ENCODE measurements around the gene EBNA1BP2. TPM values are rescaled to one million over a fixed set of nuclear protein-coding genes. Genes with fewer than 3 reads are reported as not detected.

EBNA1BP2 gene
- total RNA-seq, 2 experiments from 2014 or later, result 14.8 to 15.1 TPM

DNA sequence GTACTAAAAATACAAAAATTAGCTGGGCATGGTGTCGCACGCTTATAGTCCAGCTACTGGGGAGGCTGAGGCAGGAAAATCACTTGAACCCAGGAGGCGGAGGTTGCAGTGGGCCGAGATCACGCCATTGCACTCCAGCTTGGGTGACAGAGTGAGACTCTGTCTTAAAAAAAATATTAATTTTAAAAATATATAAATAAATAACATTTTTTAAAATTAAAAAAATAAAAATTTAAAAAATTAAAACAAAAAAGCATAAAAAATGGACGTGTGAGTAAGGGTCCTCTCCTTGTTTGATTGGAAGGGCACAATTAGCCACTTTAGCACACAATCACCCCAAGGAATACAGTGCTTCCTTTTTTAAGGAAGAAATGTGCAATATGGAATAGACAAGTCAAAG lies 18.6 kb downstream of the EBNA1BP2 start:
- CTCF ChIA-PET, result no interaction called here
- TF ChIP-seq, protein P1, sequence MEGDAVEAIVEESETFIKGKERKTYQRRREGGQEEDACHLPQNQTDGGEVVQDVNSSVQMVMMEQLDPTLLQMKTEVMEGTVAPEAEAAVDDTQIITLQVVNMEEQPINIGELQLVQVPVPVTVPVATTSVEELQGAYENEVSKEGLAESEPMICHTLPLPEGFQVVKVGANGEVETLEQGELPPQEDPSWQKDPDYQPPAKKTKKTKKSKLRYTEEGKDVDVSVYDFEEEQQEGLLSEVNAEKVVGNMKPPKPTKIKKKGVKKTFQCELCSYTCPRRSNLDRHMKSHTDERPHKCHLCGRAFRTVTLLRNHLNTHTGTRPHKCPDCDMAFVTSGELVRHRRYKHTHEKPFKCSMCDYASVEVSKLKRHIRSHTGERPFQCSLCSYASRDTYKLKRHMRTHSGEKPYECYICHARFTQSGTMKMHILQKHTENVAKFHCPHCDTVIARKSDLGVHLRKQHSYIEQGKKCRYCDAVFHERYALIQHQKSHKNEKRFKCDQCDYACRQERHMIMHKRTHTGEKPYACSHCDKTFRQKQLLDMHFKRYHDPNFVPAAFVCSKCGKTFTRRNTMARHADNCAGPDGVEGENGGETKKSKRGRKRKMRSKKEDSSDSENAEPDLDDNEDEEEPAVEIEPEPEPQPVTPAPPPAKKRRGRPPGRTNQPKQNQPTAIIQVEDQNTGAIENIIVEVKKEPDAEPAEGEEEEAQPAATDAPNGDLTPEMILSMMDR (IDR thresholded peaks at IDR 0.05), result no peak
- Histone ChIP-seq H3K27me3 (ENCODE audit: control insufficient read depth in 1 of 2, insufficient read depth in 2 of 2, low read length in 2 of 2) (peaks cover 18 to 34% of the 10 kb centered on the region in 2 experiments), H3K36me3 (ENCODE audit: insufficient read depth, low read length) (no peaks in the 10 kb centered on the region), H3K9me3 (ENCODE audit: control insufficient read depth in 1 of 2, insufficient read depth in 1 of 2, low read length in 2 of 2) (no peaks in the 10 kb centered on the region), H3K27ac (ENCODE audit: low read depth in 1 of 2, low read length in 2 of 2) (no peak overlapping the region), H3K4me3 (ENCODE audit: low read length) (no peak overlapping the region), H3K4me1 (ENCODE audit: insufficient read depth, low read length) (no peaks in the 10 kb centered on the region)
- no peaks in the 10 kb centered on the region for H3K9me3 Mint-ChIP-seq
- H3K27ac Mint-ChIP-seq, result no peak overlapping the region
- intact Hi-C loops (cut with DNase I, micrococcal nuclease), result no loop called here
- peaks cover 9% of the 10 kb centered on the region for H3K4me1 Mint-ChIP-seq (ENCODE audit: low read depth)
- ATAC-seq (ENCODE audit: poor library complexity) (no peak), DNase-seq (no peak)
- peaks cover 38% of the 10 kb centered on the region for H3K27me3 Mint-ChIP-seq
- POLR2A ChIA-PET, result no interaction called here
- H3K4me3 Mint-ChIP-seq, result no peak overlapping the region
- no peaks in the 10 kb centered on the region for H3K36me3 Mint-ChIP-seq (ENCODE audit: low read depth)

- ATAC-seq (ENCODE audit: poor library complexity) (no peak), DNase-seq (no peak)
- H3K27ac Mint-ChIP-seq, result no peak overlapping the region
- H3K4me1 Mint-ChIP-seq (ENCODE audit: low read depth), result peaks cover 10% of the 10 kb centered on the region
- Histone ChIP-seq H3K27ac (ENCODE audit: low read depth in 1 of 2, low read length in 2 of 2) (no peak overlapping the region), H3K27me3 (ENCODE audit: control insufficient read depth in 1 of 2, insufficient read depth in 2 of 2, low read length in 2 of 2) (peaks cover 24 to 40% of the 10 kb centered on the region in 2 experiments), H3K36me3 (ENCODE audit: insufficient read depth, low read length) (no peaks in the 10 kb centered on the region), H3K4me3 (ENCODE audit: low read length) (no peak overlapping the region), H3K4me1 (ENCODE audit: insufficient read depth, low read length) (peaks cover 2% of the 10 kb centered on the region), H3K9me3 (ENCODE audit: control insufficient read depth in 1 of 2, insufficient read depth in 1 of 2, low read length in 2 of 2) (no peaks in the 10 kb centered on the region)
- TF ChIP-seq, protein P1 (IDR thresholded peaks at IDR 0.05), result no peak
- H3K9me3 Mint-ChIP-seq, result no peaks in the 10 kb centered on the region
- H3K27me3 Mint-ChIP-seq, result peaks cover 41% of the 10 kb centered on the region
- intact Hi-C loops (cut with DNase I, micrococcal nuclease), result no loop called here
- no peak overlapping the region for H3K4me3 Mint-ChIP-seq
- ChIA-PET POLR2A (no interaction called here), CTCF (no interaction called here)
- H3K36me3 Mint-ChIP-seq (ENCODE audit: low read depth), result no peaks in the 10 kb centered on the region
Observed at GRCh38 chr1:43152866-43153265, 19.2 kb downstream of the EBNA1BP2 start.

- Mint-ChIP-seq H3K36me3 (ENCODE audit: low read depth) (no peaks in the 10 kb centered on the region), H3K4me1 (ENCODE audit: low read depth) (peaks cover 10% of the 10 kb centered on the region), H3K9me3 (no peaks in the 10 kb centered on the region), H3K4me3 (no peak overlapping the region), H3K27ac (no peak overlapping the region), H3K27me3 (peaks cover 69% of the 10 kb centered on the region)
- ChIA-PET POLR2A (no interaction called here), CTCF (no interaction called here)
- Histone ChIP-seq H3K4me1 (ENCODE audit: insufficient read depth, low read length) (peaks cover 8% of the 10 kb centered on the region), H3K27me3 (ENCODE audit: control insufficient read depth in 1 of 2, insufficient read depth in 2 of 2, low read length in 2 of 2) (peaks cover 50 to 54% of the 10 kb centered on the region in 2 experiments), H3K4me3 (ENCODE audit: low read length) (no peak overlapping the region), H3K27ac (ENCODE audit: low read depth in 1 of 2, low read length in 2 of 2) (no peak overlapping the region), H3K36me3 (ENCODE audit: insufficient read depth, low read length) (no peaks in the 10 kb centered on the region), H3K9me3 (ENCODE audit: control insufficient read depth in 1 of 2, insufficient read depth in 1 of 2, low read length in 2 of 2) (no peaks in the 10 kb centered on the region)
- DNase-seq (no peak), ATAC-seq (ENCODE audit: poor library complexity) (no peak)
- intact Hi-C loops (cut with DNase I, micrococcal nuclease), result no loop called here
- TF ChIP-seq, protein P1 (IDR thresholded peaks at IDR 0.05), result no peak
Observed at GRCh38 chr1:43149889-43150288, 22.2 kb downstream of the EBNA1BP2 start.
